Peyer's patch (tissue), 4 donors: ENCODE measurements around the gene FMN1.

Source experiments
- POLR2A ChIP-seq, 2 donors: fragments of 450-650 bp; IDR thresholded peaks; one replicate each; pipeline ENCODE4 v1.5.1; 2017; ENCODE audit warnings: antibody characterized with exemption in 2 of 2, mild to moderate bottlenecking in 2 of 2, moderate library complexity in 2 of 2
- TF ChIP-seq, protein P1 (sequence below), 6 experiments: fragments of 450-650 bp in 4 of 6; fragments of 200-600 bp in 2 of 6; sonication (generic) in 1 of 6; IDR thresholded peaks; one replicate each; pipeline ENCODE4 v1.5.1; 2017 to 2019; ENCODE audit warnings: antibody characterized with exemption in 6 of 6, mild to moderate bottlenecking in 3 of 6, moderate library complexity in 1 of 6

DNA sequence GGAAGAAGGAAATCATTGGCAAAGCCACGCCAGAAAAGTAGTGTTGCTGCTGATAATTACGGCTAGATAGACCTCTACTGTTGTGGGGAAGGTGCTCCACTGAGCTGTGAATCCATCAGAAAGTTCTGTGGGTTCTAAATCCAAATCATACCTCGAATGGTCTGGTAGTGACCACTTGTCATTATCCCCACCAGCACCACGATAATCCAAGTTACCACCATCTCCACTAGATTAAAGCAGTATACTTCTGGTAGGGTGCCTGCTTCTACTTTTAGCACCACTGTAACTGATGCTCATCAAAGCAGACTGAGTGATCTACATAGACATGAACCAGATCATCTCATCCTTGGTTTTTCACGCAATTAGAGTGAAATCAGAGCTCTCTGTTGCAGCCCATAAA lies 185.5 kb downstream of the FMN1 start:
- TF ChIP-seq POLR2A (IDR thresholded peaks at IDR 0.05), result no peak
- TF ChIP-seq, protein P1, sequence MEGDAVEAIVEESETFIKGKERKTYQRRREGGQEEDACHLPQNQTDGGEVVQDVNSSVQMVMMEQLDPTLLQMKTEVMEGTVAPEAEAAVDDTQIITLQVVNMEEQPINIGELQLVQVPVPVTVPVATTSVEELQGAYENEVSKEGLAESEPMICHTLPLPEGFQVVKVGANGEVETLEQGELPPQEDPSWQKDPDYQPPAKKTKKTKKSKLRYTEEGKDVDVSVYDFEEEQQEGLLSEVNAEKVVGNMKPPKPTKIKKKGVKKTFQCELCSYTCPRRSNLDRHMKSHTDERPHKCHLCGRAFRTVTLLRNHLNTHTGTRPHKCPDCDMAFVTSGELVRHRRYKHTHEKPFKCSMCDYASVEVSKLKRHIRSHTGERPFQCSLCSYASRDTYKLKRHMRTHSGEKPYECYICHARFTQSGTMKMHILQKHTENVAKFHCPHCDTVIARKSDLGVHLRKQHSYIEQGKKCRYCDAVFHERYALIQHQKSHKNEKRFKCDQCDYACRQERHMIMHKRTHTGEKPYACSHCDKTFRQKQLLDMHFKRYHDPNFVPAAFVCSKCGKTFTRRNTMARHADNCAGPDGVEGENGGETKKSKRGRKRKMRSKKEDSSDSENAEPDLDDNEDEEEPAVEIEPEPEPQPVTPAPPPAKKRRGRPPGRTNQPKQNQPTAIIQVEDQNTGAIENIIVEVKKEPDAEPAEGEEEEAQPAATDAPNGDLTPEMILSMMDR (IDR thresholded peaks at IDR 0.05), result no peak
